ENCODE data around the gene RASSF7. TPM values are rescaled to one million over a fixed set of nuclear protein-coding genes. Genes with fewer than 3 reads are reported as not detected.

Gene RASSF7
- total RNA-seq, 1 experiment from 2014 or later: 58.6 TPM

DNA sequence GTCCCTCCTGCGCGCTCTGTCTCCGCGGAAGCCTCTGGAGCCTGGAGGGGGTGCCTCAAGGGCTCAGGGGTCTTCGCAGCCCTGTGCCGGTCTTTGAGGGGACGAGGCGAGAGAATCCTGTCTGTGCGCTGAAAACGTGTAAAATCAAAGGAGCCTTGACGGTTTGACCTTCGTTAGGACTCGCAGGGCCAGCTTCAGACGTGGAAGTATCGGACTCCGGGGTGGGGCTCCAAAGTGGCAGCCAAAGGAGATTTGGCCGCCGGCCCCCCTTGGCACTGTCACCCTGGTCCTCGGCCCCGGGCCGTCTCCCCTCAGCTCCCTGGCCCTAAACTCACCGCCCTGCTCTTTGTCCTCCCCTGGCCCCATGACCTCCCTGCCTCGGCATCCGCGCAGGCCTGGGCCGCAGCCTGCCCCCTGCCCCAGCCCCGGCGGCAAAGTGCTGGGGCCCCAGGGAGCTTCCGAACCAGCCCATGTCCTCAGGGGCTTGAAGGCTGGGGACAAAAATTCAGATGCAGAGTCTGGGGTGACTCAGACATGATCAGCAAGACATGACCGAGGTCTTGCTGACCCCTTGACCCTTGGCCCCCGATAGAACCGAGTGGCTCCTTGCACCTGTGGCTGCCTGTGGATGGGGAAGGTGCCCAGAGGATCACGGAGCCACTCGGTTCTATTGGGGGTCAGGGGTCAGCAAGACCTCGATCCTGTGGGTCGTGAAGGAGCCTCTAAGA lies 8.6 kb downstream of the RASSF7 start:
- intact Hi-C loops (cut with micrococcal nuclease): loop anchor here (10.0 kb wide), 1 partner anchor 45 kb away; the partner anchor contains the start of gene IRF7
- Histone ChIP-seq H4K20me1 (ENCODE audit: low read length) (0 out of 2 replicates have a peak, but pooled peaks cover 5% of the 10 kb centered on the region), H3K27me3 (ENCODE audit: low read length) (no peaks in the 10 kb centered on the region), H3K4me1 (ENCODE audit: insufficient read depth, low read length) (peaks cover 16% of the 10 kb centered on the region; the same call in 1 of the 2 replicates), H3K4me2 (ENCODE audit: low read length) (peak overlapping the region; percentile 88), H3K36me3 (ENCODE audit: low read depth, low read length) (no peaks in the 10 kb centered on the region), H3K9ac (ENCODE audit: low read length) (peak overlapping the region; percentile 70), H3K79me2 (ENCODE audit: low read length) (peaks cover 26% of the 10 kb centered on the region), H3K9me3 (ENCODE audit: low read length) (no peaks in the 10 kb centered on the region), H3K27ac (ENCODE audit: low read length) (no peak overlapping the region), H3F3A (ENCODE audit: low read length, unreplicated experiment) (no peaks in the 10 kb centered on the region), H3K4me3 (ENCODE audit: low read length) (peak overlapping the region; percentile 70), H2AFZ (ENCODE audit: low read length) (peak overlapping the region; percentile 53; the same call in 1 of the 2 replicates), H3K9me2 (replicated peaks; ENCODE audit: low read length) (no peaks in the 10 kb centered on the region)
- ChIA-PET POLR2A (ENCODE audit: unreplicated experiment) (no interaction called here), CTCF (no interaction called here)
- BruUV-seq (replicated peaks): TSS peak; percentile 80
- ATAC-seq (no peak), DNase-seq (no peak)
- TF ChIP-seq, protein P1, sequence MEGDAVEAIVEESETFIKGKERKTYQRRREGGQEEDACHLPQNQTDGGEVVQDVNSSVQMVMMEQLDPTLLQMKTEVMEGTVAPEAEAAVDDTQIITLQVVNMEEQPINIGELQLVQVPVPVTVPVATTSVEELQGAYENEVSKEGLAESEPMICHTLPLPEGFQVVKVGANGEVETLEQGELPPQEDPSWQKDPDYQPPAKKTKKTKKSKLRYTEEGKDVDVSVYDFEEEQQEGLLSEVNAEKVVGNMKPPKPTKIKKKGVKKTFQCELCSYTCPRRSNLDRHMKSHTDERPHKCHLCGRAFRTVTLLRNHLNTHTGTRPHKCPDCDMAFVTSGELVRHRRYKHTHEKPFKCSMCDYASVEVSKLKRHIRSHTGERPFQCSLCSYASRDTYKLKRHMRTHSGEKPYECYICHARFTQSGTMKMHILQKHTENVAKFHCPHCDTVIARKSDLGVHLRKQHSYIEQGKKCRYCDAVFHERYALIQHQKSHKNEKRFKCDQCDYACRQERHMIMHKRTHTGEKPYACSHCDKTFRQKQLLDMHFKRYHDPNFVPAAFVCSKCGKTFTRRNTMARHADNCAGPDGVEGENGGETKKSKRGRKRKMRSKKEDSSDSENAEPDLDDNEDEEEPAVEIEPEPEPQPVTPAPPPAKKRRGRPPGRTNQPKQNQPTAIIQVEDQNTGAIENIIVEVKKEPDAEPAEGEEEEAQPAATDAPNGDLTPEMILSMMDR (conservative IDR thresholded peaks at IDR 0.05; ENCODE audit: low read depth, low read length): no peak
- TF ChIP-seq EZH2 (IDR thresholded peaks at IDR 0.05; ENCODE audit: low read length, unreplicated experiment) (no peak), EZH2phosphoT487 (IDR thresholded peaks at IDR 0.05; ENCODE audit: borderline replicate concordance, low read length) (no peak)

DNA sequence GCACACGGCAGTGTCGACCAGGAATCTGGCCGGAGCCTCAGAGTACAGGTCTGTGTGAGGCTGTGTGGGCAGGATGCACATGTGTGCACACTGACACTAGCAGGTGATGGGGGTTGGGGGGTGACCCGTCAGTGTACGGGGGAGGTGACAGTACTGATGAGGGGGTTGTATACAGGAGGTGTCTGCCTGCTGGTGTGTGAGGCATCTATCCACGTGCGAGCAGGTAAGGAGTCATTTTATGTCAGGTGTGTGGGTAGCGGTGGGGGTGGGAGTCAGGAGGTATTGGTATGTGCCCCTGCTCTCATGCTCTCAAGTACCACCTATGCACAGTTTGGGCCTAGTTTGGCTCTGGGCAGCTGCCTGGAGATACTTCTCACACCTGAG lies 11.0 kb downstream of the RASSF7 start:
- POLR2A ChIA-PET (ENCODE audit: unreplicated experiment): no interaction called here

More for the DNA sequence above, 11.0 kb downstream of the RASSF7 start:
- Histone ChIP-seq H4K20me1 (ENCODE audit: low read length) (peaks cover 5% of the 10 kb centered on the region; the same call in 1 of the 2 replicates), H3K4me2 (ENCODE audit: low read length) (no peak overlapping the region), H2AFZ (ENCODE audit: low read length) (no peak overlapping the region), H3K79me2 (ENCODE audit: low read length) (peaks cover 28% of the 10 kb centered on the region), H3K9me3 (ENCODE audit: low read length) (no peaks in the 10 kb centered on the region), H3K36me3 (ENCODE audit: low read depth, low read length) (no peaks in the 10 kb centered on the region), H3K9me2 (replicated peaks; ENCODE audit: low read length) (no peaks in the 10 kb centered on the region), H3K4me3 (ENCODE audit: low read length) (no peak overlapping the region), H3K27ac (ENCODE audit: low read length) (no peak overlapping the region), H3K4me1 (ENCODE audit: insufficient read depth, low read length) (peaks cover 18% of the 10 kb centered on the region; the same call in 1 of the 2 replicates), H3F3A (ENCODE audit: low read length, unreplicated experiment) (no peaks in the 10 kb centered on the region), H3K27me3 (ENCODE audit: low read length) (no peaks in the 10 kb centered on the region), H3K9ac (ENCODE audit: low read length) (no peak overlapping the region)
- intact Hi-C loops (cut with micrococcal nuclease): no loop called here
- BruUV-seq (replicated peaks): no TSS peak
- DNase-seq: no peak
- CTCF ChIA-PET: no interaction called here
- ATAC-seq: no peak
- TF ChIP-seq EZH2phosphoT487 (IDR thresholded peaks at IDR 0.05; ENCODE audit: borderline replicate concordance, low read length) (no peak), EZH2 (IDR thresholded peaks at IDR 0.05; ENCODE audit: low read length, unreplicated experiment) (no peak)
- TF ChIP-seq, protein P1 (conservative IDR thresholded peaks at IDR 0.05; ENCODE audit: low read depth, low read length): no peak
